Tibial nerve (tissue), 4 donors: ENCODE measurements around the gene MSGN1. TPM values are rescaled to one million over a fixed set of nuclear protein-coding genes. Genes with fewer than 3 reads are reported as not detected.

Source experiments
- DNase-seq, 2 donors: peaks; one replicate each; pipeline ENCODE4 v3.0.0-alpha.2; 2019; ENCODE audit warnings: low spot score in 2 of 2
- H3K27ac ChIP-seq, 4 donors: fragments of 200-600 bp; sonication (generic) in 3 of 4; one replicate each; pipeline ENCODE4 v1.5.1; 2017 to 2019; ENCODE audit warnings: mild to moderate bottlenecking in 1 of 4
- H3K27me3 ChIP-seq, 2 donors: fragments of 200-600 bp; sonication (generic) in 1 of 2; one replicate each; pipeline versions ENCODE4 v1.5.1 to v1.6.0; 2017 to 2019
- H3K36me3 ChIP-seq, 3 donors: fragments of 200-600 bp; sonication (generic); one replicate each; pipeline ENCODE4 v1.5.1; 2018 to 2019
- H3K4me1 ChIP-seq, 4 donors: fragments of 200-600 bp; sonication (generic) in 3 of 4; one replicate each; pipeline ENCODE4 v1.5.1; 2017 to 2019
- H3K4me3 ChIP-seq, 4 donors: fragments of 200-600 bp; sonication (generic) in 3 of 4; one replicate each; pipeline ENCODE4 v1.5.1; 2017 to 2019; ENCODE audit warnings: mild to moderate bottlenecking in 1 of 4, moderate library complexity in 1 of 4
- H3K9me3 ChIP-seq, 4 donors: fragments of 200-600 bp; sonication (generic) in 3 of 4; one replicate each; pipeline ENCODE4 v1.5.1; 2017 to 2019
- CTCF ChIP-seq, 5 experiments: fragments of 200-600 bp in 3 of 5; fragments of 450-650 bp in 2 of 5; sonication (generic) in 3 of 5; IDR thresholded peaks; one replicate each; pipeline ENCODE4 v1.5.1; 2016 to 2019; ENCODE audit warnings: antibody characterized with exemption in 5 of 5, mild to moderate bottlenecking in 3 of 5, moderate library complexity in 2 of 5
- EP300 ChIP-seq, 2 donors: sonication (generic); formaldehyde crosslinking; IDR thresholded peaks; one replicate each; pipeline ENCODE4 v1.6.1; 2017; ENCODE audit warnings: antibody characterized with exemption in 2 of 2, mild to moderate bottlenecking in 1 of 2
- POLR2A ChIP-seq, 2 donors: fragments of 450-650 bp; IDR thresholded peaks; one replicate each; pipeline ENCODE4 v1.6.1; 2017; ENCODE audit warnings: antibody characterized with exemption in 2 of 2, mild to moderate bottlenecking in 2 of 2, moderate library complexity in 2 of 2
- WGBS, 2 donors: methylation state at CpG; one replicate each; pipeline ENCODE4 v1.1.5; 2018; 5-methylcytosine and 5-hydroxymethylcytosine counted together
- total RNA-seq, 4 donors: library from RNA; depleted of rRNA; stranded (reverse); fragments of >200 nt; gene quantifications; one replicate each; pipeline ENCODE4 v1.1.0, GENCODE V29; 2016

Gene MSGN1
- total RNA-seq, 4 donors from 2014 or later = not detected

- H3K27me3 ChIP-seq = no peaks in the 10 kb centered on the region
- H3K4me1 ChIP-seq = peaks cover 0 to 4% (median 0%) of the 10 kb centered on the region in 4 donors
- TF ChIP-seq EP300 (IDR thresholded peaks at IDR 0.05) (no peak), CTCF (IDR thresholded peaks at IDR 0.05) (no peak), POLR2A (IDR thresholded peaks at IDR 0.05) (no peak)
- WGBS, 2 donors = 50 to 61% methylated on average over 1 of the region's 1 CpG
- no peak for DNase-seq
- H3K9me3 ChIP-seq = no peaks in the 10 kb centered on the region
- no peak overlapping the region for H3K27ac ChIP-seq
- H3K4me3 ChIP-seq = no peak overlapping the region
- H3K36me3 ChIP-seq = no peaks in the 10 kb centered on the region
These were observed 34.8 kb upstream of the MSGN1 start for GRCh38 chr2:17781482-17781881.

GRCh38 chr2:17786727-17787126 is 29.5 kb upstream of the MSGN1 start:
- H3K27me3 ChIP-seq = no peaks in the 10 kb centered on the region
- H3K4me1 ChIP-seq = peaks cover 0 to 4% (median 0%) of the 10 kb centered on the region in 4 donors
- no peaks in the 10 kb centered on the region for H3K9me3 ChIP-seq
- no peak overlapping the region for H3K27ac ChIP-seq
- no peak for DNase-seq
- no peak overlapping the region for H3K4me3 ChIP-seq
- H3K36me3 ChIP-seq = no peaks in the 10 kb centered on the region
- TF ChIP-seq POLR2A (IDR thresholded peaks at IDR 0.05) (no peak), EP300 (IDR thresholded peaks at IDR 0.05) (no peak), CTCF (IDR thresholded peaks at IDR 0.05) (no peak)
- 83 to 86% methylated on average over 3 of the region's 3 CpGs for WGBS, 2 donors

GRCh38 chr2:17788773-17789172 is 27.5 kb upstream of the MSGN1 start:
- Histone ChIP-seq H3K36me3 (no peaks in the 10 kb centered on the region), H3K27ac (no peak overlapping the region), H3K4me3 (no peak overlapping the region), H3K9me3 (no peaks in the 10 kb centered on the region), H3K27me3 (no peaks in the 10 kb centered on the region), H3K4me1 (no peaks in the 10 kb centered on the region)
- 55 to 58% methylated on average over 4 of the region's 4 CpGs for WGBS, 2 donors
- TF ChIP-seq CTCF (IDR thresholded peaks at IDR 0.05) (no peak), POLR2A (IDR thresholded peaks at IDR 0.05) (no peak), EP300 (IDR thresholded peaks at IDR 0.05) (no peak)
- DNase-seq = no peak

- Histone ChIP-seq H3K27me3 (no peaks in the 10 kb centered on the region), H3K27ac (no peak overlapping the region), H3K4me1 (no peaks in the 10 kb centered on the region), H3K4me3 (no peak overlapping the region), H3K36me3 (no peaks in the 10 kb centered on the region), H3K9me3 (no peaks in the 10 kb centered on the region)
- TF ChIP-seq EP300 (IDR thresholded peaks at IDR 0.05) (no peak), POLR2A (IDR thresholded peaks at IDR 0.05) (no peak), CTCF (IDR thresholded peaks at IDR 0.05) (no peak)
- DNase-seq = no peak
- 56 to 68% methylated on average over 1 of the region's 1 CpG for WGBS, 2 donors
These were observed 25.7 kb upstream of the MSGN1 start for GRCh38 chr2:17790536-17790935.

GRCh38 chr2:17791121-17791816 is 25.0 kb upstream of the MSGN1 start:
- 39 to 44% methylated on average over 5 of the region's 5 CpGs for WGBS, 2 donors

More at GRCh38 chr2:17791121-17791816, 25.0 kb upstream of the MSGN1 start:
- no peaks in the 10 kb centered on the region for H3K9me3 ChIP-seq
- DNase-seq = no peak
- TF ChIP-seq POLR2A (IDR thresholded peaks at IDR 0.05) (no peak), CTCF (IDR thresholded peaks at IDR 0.05) (no peak), EP300 (IDR thresholded peaks at IDR 0.05) (no peak)
- no peak overlapping the region for H3K27ac ChIP-seq
- H3K4me3 ChIP-seq = no peak overlapping the region
- H3K27me3 ChIP-seq = no peaks in the 10 kb centered on the region
- H3K4me1 ChIP-seq = no peaks in the 10 kb centered on the region
- H3K36me3 ChIP-seq = no peaks in the 10 kb centered on the region
